ENCODE measurements around the gene LY6G5B. TPM values are rescaled to one million over a fixed set of nuclear protein-coding genes. Genes with fewer than 3 reads are reported as not detected.

The LY6G5B gene
- total and polyA plus RNA-seq, 2 donors (not counting 3 experiments of a cell fraction or from before 2014, with no cell fraction given), result 15.4 to 25.0 TPM

GRCh38 chr6:31721351-31722020 lies 51.7 kb downstream of the LY6G5B start, which contains the start of gene LY6G6C:
LY6G6C (minus strand) TSS chr6:31721746; CDS start chr6:31721679, 67 bp downstream.
- Histone ChIP-seq H3K9me1 (replicated peaks; ENCODE audit: control insufficient read depth, extremely low read depth, insufficient read depth, low read length) (no peaks in the 10 kb centered on the region), H3K36me3 (ENCODE audit: control insufficient read depth in 2 of 2, extremely low read depth in 1 of 2, insufficient read depth in 2 of 2, low read length in 2 of 2) (peaks cover 0 to 4% of the 10 kb centered on the region in 2 experiments), H3K4me3 (replicated peaks in 1 of 3; ENCODE audit: insufficient read depth in 1 of 3, low read depth in 1 of 3, low read length in 3 of 3) (no peak within 1 kb of the TSS), H3K27me3 (ENCODE audit: control insufficient read depth in 2 of 2, insufficient read depth in 2 of 2, low read length in 2 of 2) (peaks cover 0 to 2% of the 10 kb centered on the region in 2 experiments), H3K4me2 (ENCODE audit: insufficient read depth, low read length) (no peak within 1 kb of the TSS), H4K20me1 (replicated peaks; ENCODE audit: control insufficient read depth, extremely low read depth, insufficient read depth, low read length) (no peaks in the 10 kb centered on the region), H3K9me3 (replicated peaks; ENCODE audit: control insufficient read depth, insufficient read depth, low read length) (no peaks in the 10 kb centered on the region), H2AFZ (ENCODE audit: low read depth, low read length) (no peak within 1 kb of the TSS), H3K4me1 (ENCODE audit: control insufficient read depth, extremely low read depth, insufficient read depth, low read length) (peaks cover 9% of the 10 kb centered on the region), H3K9ac (replicated peaks; ENCODE audit: extremely low read depth, insufficient read depth, low read length) (no peak within 1 kb of the TSS), H3K27ac (ENCODE audit: insufficient read depth, low read depth, low read length) (no peak within 1 kb of the TSS), H3K79me2 (ENCODE audit: control insufficient read depth, insufficient read depth, low read length) (no peaks in the 10 kb centered on the region)
- no TSS peak for BruUV-seq (replicated peaks)
- DNase-seq (ENCODE audit: low read depth, low spot score), result no peak
- no peak for FAIRE-seq
- no peak for TF ChIP-seq GATA2 (IDR thresholded peaks at IDR 0.05; ENCODE audit: insufficient read depth, insufficient read length, low read depth, low read length)
- no peak for TF ChIP-seq EZH2 (IDR thresholded peaks at IDR 0.05; ENCODE audit: borderline replicate concordance, low read depth, low read length, severe bottlenecking)
- TF ChIP-seq FOS (IDR thresholded peaks at IDR 0.05; ENCODE audit: borderline replicate concordance, insufficient read depth, low read length), result no peak
- no peak for TF ChIP-seq POLR2A (IDR thresholded peaks at IDR 0.05; ENCODE audit: low read depth, low read length)
- no peak for TF ChIP-seq MAX (IDR thresholded peaks at IDR 0.05; ENCODE audit: insufficient read depth, insufficient read length)
- no peak for TF ChIP-seq CTCF (IDR thresholded peaks at IDR 0.05; ENCODE audit: extremely low read depth in 1 of 2, insufficient read depth in 1 of 2, low read depth in 1 of 2, low read length in 2 of 2)
- no peak for TF ChIP-seq MYC (IDR thresholded peaks at IDR 0.05; ENCODE audit: low read depth, low read length)
- TF ChIP-seq JUN (IDR thresholded peaks at IDR 0.05; ENCODE audit: borderline replicate concordance, insufficient read depth, insufficient read length, low read depth), result no peak
- no peak for TF ChIP-seq POLR2AphosphoS5 (IDR thresholded peaks at IDR 0.05; ENCODE audit: insufficient read depth, low read depth, low read length)
- ChIA-PET POLR2A (interaction anchor here (0.5 to 1.0 kb wide), 2 partner anchors 27 to 106 kb away, joined by 3 to 6 read pairs; partner anchors contain the start of gene HSPA1B), CTCF (no interaction called here)
- dilution Hi-C loops (cut with MboI; ENCODE audit: extremely low pct_ligation_motif_present, low sequenced_read_pairs), result no loop called here
- intact Hi-C loops (cut with micrococcal nuclease), result no loop called here
